WTC11 (cell line): Measurements from ENCODE around the gene RAB40B. TPM values are rescaled to one million over a fixed set of nuclear protein-coding genes. Genes with fewer than 3 reads are reported as not detected.

Experiments
- ATAC-seq: fragments of 200-7000 bp; cut with Tn5 transposase; 2 replicates; pipeline ENCODE4 v1.10.0; 2021; ENCODE audit warnings: mild to moderate bottlenecking, moderate library complexity
- CTCF ChIA-PET: fragments of 300-600 bp; sonication (Branson Sonifier 250); formaldehyde crosslinking; loops from one replicate; lab custom pipeline; 2021; ENCODE audit warnings: antibody characterized with exemption; lab: Charles Lee
- POLR2A ChIA-PET: fragments of 350-600 bp; sonication (Branson Sonifier 250); formaldehyde crosslinking; loops from one replicate; lab custom pipeline; 2021; ENCODE audit warnings: antibody characterized with exemption; lab: Charles Lee
- DNase-seq: peaks from one replicate; pipeline ENCODE4 v3.0.0; 2021; ENCODE audit warnings: low spot score
- H3K27ac Mint-ChIP-seq: 2 replicates; pipeline ENCODE4 v1.8.0; 2021; ENCODE audit warnings: mixed read lengths
- H3K27me3 Mint-ChIP-seq: 2 replicates; pipeline ENCODE4 v1.8.0; 2021; ENCODE audit warnings: low read depth, mild to moderate bottlenecking, moderate library complexity, mixed read lengths
- H3K36me3 Mint-ChIP-seq: 2 replicates; pipeline ENCODE4 v1.8.0; 2021; ENCODE audit warnings: mixed read lengths
- H3K4me1 Mint-ChIP-seq: 2 replicates; pipeline ENCODE4 v1.8.0; 2022; ENCODE audit warnings: mixed read lengths
- H3K4me3 Mint-ChIP-seq: 2 replicates; pipeline ENCODE4 v1.8.0; 2021; ENCODE audit warnings: mild to moderate bottlenecking, moderate library complexity, mixed read lengths
- H3K9me3 Mint-ChIP-seq: 2 replicates; pipeline ENCODE4 v1.8.0; 2021; ENCODE audit warnings: mixed read lengths
- CTCF ChIP-seq: fragments of 200-600 bp; IDR thresholded peaks from 2 replicates; pipeline ENCODE4 v1.8.0; 2022; ENCODE audit warnings: antibody characterized with exemption
- ELF4 ChIP-seq: sonication (generic); formaldehyde crosslinking; IDR thresholded peaks from 2 replicates; pipeline ENCODE4 v1.8.1; 2022; ENCODE audit warnings: low read depth, mild to moderate bottlenecking, moderate library complexity, missing genetic modification reagents
- EMX1 ChIP-seq: fragments of 250-450 bp; sonication (Bioruptor Pico); IDR thresholded peaks from 2 replicates; pipeline ENCODE4 v1.8.0; 2021; ENCODE audit warnings: mild to moderate bottlenecking
- ETV6 ChIP-seq: sonication (generic); formaldehyde crosslinking; IDR thresholded peaks from 2 replicates; pipeline ENCODE4 v1.8.1; 2022; ENCODE audit warnings: mild to moderate bottlenecking, missing genetic modification reagents
- GRHL2 ChIP-seq: fragments of 250-450 bp; sonication (Bioruptor Pico); IDR thresholded peaks from 2 replicates; pipeline ENCODE4 v1.8.0; 2022; ENCODE audit warnings: mild to moderate bottlenecking, moderate library complexity; ENCODE audit not compliant: insufficient replicate concordance, severe bottlenecking
- KAT7 ChIP-seq: sonication (generic); formaldehyde crosslinking; IDR thresholded peaks from 2 replicates; pipeline ENCODE4 v1.8.1; 2023; ENCODE audit warnings: missing genetic modification reagents, mild to moderate bottlenecking, borderline replicate concordance
- NFYB ChIP-seq: sonication (generic); formaldehyde crosslinking; conservative IDR thresholded peaks from 2 replicates; pipeline ENCODE4 v1.8.0; 2022; ENCODE audit warnings: low read depth, missing genetic modification reagents
- NR1H2 ChIP-seq: sonication (generic); formaldehyde crosslinking; IDR thresholded peaks from 2 replicates; pipeline ENCODE4 v1.9.0; 2021; ENCODE audit warnings: mild to moderate bottlenecking, moderate library complexity, missing genetic modification reagents
- SMAD4 ChIP-seq: sonication (generic); formaldehyde crosslinking; IDR thresholded peaks from 2 replicates; pipeline ENCODE4 v1.8.0; 2022; ENCODE audit warnings: mild to moderate bottlenecking, missing genetic modification reagents
- STAT6 ChIP-seq: sonication (generic); formaldehyde crosslinking; conservative IDR thresholded peaks from 2 replicates; pipeline ENCODE4 v1.8.1; 2023; ENCODE audit warnings: mild to moderate bottlenecking, low read depth, missing genetic modification reagents, moderate library complexity
- TCF7 ChIP-seq: sonication (generic); formaldehyde crosslinking; IDR thresholded peaks from 2 replicates; pipeline ENCODE4 v1.8.0; 2022; ENCODE audit warnings: mild to moderate bottlenecking, low read depth, missing genetic modification reagents, moderate library complexity
- TP53 ChIP-seq: sonication (generic); formaldehyde crosslinking; IDR thresholded peaks from 2 replicates; pipeline ENCODE4 v1.8.1; 2023; ENCODE audit warnings: mild to moderate bottlenecking, missing genetic modification reagents
- USF1 ChIP-seq: sonication (generic); formaldehyde crosslinking; IDR thresholded peaks from 2 replicates; pipeline ENCODE4 v1.8.0; 2022; ENCODE audit warnings: mild to moderate bottlenecking, missing genetic modification reagents
- ZBTB21 ChIP-seq: sonication (generic); formaldehyde crosslinking; IDR thresholded peaks from 2 replicates; pipeline ENCODE4 v1.8.1; 2023; ENCODE audit warnings: mild to moderate bottlenecking, missing genetic modification reagents, borderline replicate concordance
- ZNF138 ChIP-seq: sonication (generic); formaldehyde crosslinking; conservative IDR thresholded peaks from 2 replicates; pipeline ENCODE4 v1.8.1; 2022; ENCODE audit warnings: mild to moderate bottlenecking, moderate library complexity, missing genetic modification reagents
- ZNF219 ChIP-seq: sonication (generic); formaldehyde crosslinking; IDR thresholded peaks from 2 replicates; pipeline ENCODE4 v1.8.0; 2023; ENCODE audit warnings: missing genetic modification reagents, mild to moderate bottlenecking, borderline replicate concordance
- ZNF232 ChIP-seq: sonication (generic); formaldehyde crosslinking; IDR thresholded peaks from 2 replicates; pipeline ENCODE4 v1.8.0; 2022; ENCODE audit warnings: mild to moderate bottlenecking, missing genetic modification reagents
- ZNF416 ChIP-seq: fragments of 250-450 bp; sonication (Bioruptor Pico); IDR thresholded peaks from 2 replicates; pipeline ENCODE4 v1.9.0; 2021; ENCODE audit warnings: mild to moderate bottlenecking, inconsistent platforms
- ZNF423 ChIP-seq: fragments of 250-450 bp; sonication (Bioruptor Pico); IDR thresholded peaks from 2 replicates; pipeline ENCODE4 v2.1.2; 2022; ENCODE audit warnings: mild to moderate bottlenecking, moderate library complexity
- total RNA-seq: library from RNA; stranded (reverse); gene quantifications from 3 replicates; pipeline ENCODE4 v1.2.3, GENCODE V29; 2021
- TF ChIP-seq, protein P1 (sequence below): sonication (generic); formaldehyde crosslinking; conservative IDR thresholded peaks from 2 replicates; pipeline ENCODE4 v1.8.1; 2022; ENCODE audit warnings: mild to moderate bottlenecking, missing genetic modification reagents
- TF ChIP-seq, protein P2 (sequence below): sonication (generic); formaldehyde crosslinking; IDR thresholded peaks from 2 replicates; pipeline ENCODE4 v1.8.1; 2023; ENCODE audit warnings: mild to moderate bottlenecking, missing genetic modification reagents, moderate library complexity
- TF ChIP-seq, protein P3 (sequence below): sonication (generic); formaldehyde crosslinking; IDR thresholded peaks from 2 replicates; pipeline ENCODE4 v1.8.0; 2022; ENCODE audit warnings: mild to moderate bottlenecking, missing genetic modification reagents
- TF ChIP-seq, protein P4 (sequence below): fragments of 250-450 bp; sonication (Bioruptor Pico); IDR thresholded peaks from 2 replicates; pipeline ENCODE4 v1.9.0; 2021; ENCODE audit warnings: mild to moderate bottlenecking
- TF ChIP-seq, protein P5 (sequence below): sonication (generic); formaldehyde crosslinking; IDR thresholded peaks from 2 replicates; pipeline ENCODE4 v1.8.0; 2022; ENCODE audit warnings: mild to moderate bottlenecking, missing genetic modification reagents

RAB40B gene
- total RNA-seq, 1 experiment from 2014 or later: 3.1 TPM

GRCh38 chr17:82679586-82680465, 18.7 kb downstream of the RAB40B start (continued):
- TF ChIP-seq SMAD4 (CRISPR knock-in tag): no peak
- TF ChIP-seq ZNF219: no peak
- TF ChIP-seq ZNF423 (CRISPR knock-in tag): no peak
- no peak for TF ChIP-seq ZNF416 (CRISPR knock-in tag)
- no peak for TF ChIP-seq TP53 (CRISPR knock-in tag)
- TF ChIP-seq TCF7 (CRISPR knock-in tag): no peak
- TF ChIP-seq, protein P1, sequence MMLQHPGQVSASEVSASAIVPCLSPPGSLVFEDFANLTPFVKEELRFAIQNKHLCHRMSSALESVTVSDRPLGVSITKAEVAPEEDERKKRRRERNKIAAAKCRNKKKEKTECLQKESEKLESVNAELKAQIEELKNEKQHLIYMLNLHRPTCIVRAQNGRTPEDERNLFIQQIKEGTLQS (CRISPR knock-in tag): no peak
- TF ChIP-seq, protein P2, sequence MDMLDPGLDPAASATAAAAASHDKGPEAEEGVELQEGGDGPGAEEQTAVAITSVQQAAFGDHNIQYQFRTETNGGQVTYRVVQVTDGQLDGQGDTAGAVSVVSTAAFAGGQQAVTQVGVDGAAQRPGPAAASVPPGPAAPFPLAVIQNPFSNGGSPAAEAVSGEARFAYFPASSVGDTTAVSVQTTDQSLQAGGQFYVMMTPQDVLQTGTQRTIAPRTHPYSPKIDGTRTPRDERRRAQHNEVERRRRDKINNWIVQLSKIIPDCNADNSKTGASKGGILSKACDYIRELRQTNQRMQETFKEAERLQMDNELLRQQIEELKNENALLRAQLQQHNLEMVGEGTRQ (CRISPR knock-in tag): no peak
- no peak for TF ChIP-seq ZNF138
- no peak for TF ChIP-seq ZNF232 (CRISPR knock-in tag)

GRCh38 chr17:82678265-82678891, 20.1 kb downstream of the RAB40B start:
- no peaks in the 10 kb centered on the region for H3K36me3 Mint-ChIP-seq
- TF ChIP-seq CTCF (no peak), NR1H2 (CRISPR knock-in tag) (no peak), ZBTB21 (CRISPR knock-in tag) (no peak), ZNF219 (no peak)
- CTCF ChIA-PET: interaction anchor here (0.7 kb wide), 1 partner anchor 399 kb away, joined by 5 read pairs; no protein-coding TSS in a partner anchor
- no peak for DNase-seq
- no peak overlapping the region for H3K27ac Mint-ChIP-seq
- no peak overlapping the region for H3K4me3 Mint-ChIP-seq
- ATAC-seq: no peak
- H3K9me3 Mint-ChIP-seq: peaks cover 14% of the 10 kb centered on the region
- H3K4me1 Mint-ChIP-seq: no peaks in the 10 kb centered on the region
- POLR2A ChIA-PET: no interaction called here
- H3K27me3 Mint-ChIP-seq: no peaks in the 10 kb centered on the region; the same call in 1 of the 2 replicates

DNA sequence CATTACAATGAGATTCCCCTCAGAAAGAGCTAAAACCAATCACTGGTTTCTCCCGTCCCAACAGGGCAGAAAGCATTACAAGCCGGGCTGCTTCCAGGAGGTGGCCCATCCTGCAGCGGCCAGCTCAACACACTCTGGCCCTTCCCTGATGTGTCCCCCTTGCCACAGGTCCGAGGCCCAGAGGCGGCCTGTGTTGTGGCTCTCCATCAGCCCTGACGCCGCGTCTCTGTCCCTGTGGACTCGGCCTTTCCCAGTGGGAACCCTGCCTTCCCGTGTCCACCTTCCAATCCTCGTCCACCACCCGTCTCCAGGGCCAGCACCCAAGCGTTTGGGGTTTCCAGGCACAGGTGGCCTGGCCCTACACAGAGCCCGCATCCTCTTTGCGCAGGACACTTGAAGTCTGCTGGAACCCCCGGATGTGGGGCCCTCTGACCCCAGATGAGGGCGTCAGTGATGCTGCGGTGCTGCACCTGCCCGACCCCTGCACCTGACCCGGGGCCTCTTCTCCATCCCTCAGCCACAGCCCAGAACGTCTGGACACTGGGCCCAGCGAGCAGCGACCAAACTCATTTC, 21.1 kb downstream of the RAB40B start:
- ChIA-PET CTCF (interaction anchor here (1.2 kb wide), 1 partner anchor 9 kb away, joined by 4 read pairs; no protein-coding TSS in a partner anchor), POLR2A (no interaction called here)
- ATAC-seq: no peak
- TF ChIP-seq EMX1 (CRISPR knock-in tag) (no peak), ETV6 (CRISPR knock-in tag) (no peak), USF1 (CRISPR knock-in tag) (no peak), KAT7 (CRISPR knock-in tag) (no peak), GRHL2 (CRISPR knock-in tag) (no peak), ELF4 (CRISPR knock-in tag) (no peak), STAT6 (CRISPR knock-in tag) (no peak), ZNF416 (CRISPR knock-in tag) (no peak), NFYB (no peak)
- TF ChIP-seq, protein P3, sequence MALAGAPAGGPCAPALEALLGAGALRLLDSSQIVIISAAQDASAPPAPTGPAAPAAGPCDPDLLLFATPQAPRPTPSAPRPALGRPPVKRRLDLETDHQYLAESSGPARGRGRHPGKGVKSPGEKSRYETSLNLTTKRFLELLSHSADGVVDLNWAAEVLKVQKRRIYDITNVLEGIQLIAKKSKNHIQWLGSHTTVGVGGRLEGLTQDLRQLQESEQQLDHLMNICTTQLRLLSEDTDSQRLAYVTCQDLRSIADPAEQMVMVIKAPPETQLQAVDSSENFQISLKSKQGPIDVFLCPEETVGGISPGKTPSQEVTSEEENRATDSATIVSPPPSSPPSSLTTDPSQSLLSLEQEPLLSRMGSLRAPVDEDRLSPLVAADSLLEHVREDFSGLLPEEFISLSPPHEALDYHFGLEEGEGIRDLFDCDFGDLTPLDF (CRISPR knock-in tag): no peak
- TF ChIP-seq, protein P4, sequence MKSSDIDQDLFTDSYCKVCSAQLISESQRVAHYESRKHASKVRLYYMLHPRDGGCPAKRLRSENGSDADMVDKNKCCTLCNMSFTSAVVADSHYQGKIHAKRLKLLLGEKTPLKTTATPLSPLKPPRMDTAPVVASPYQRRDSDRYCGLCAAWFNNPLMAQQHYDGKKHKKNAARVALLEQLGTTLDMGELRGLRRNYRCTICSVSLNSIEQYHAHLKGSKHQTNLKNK (CRISPR knock-in tag): no peak
- TF ChIP-seq, protein P5, sequence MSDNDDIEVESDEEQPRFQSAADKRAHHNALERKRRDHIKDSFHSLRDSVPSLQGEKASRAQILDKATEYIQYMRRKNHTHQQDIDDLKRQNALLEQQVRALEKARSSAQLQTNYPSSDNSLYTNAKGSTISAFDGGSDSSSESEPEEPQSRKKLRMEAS (CRISPR knock-in tag): no peak

More for the DNA sequence above, 21.1 kb downstream of the RAB40B start:
- no peak overlapping the region for H3K4me3 Mint-ChIP-seq
- no peaks in the 10 kb centered on the region for H3K36me3 Mint-ChIP-seq
- no peak overlapping the region for H3K27ac Mint-ChIP-seq
- no peaks in the 10 kb centered on the region; the same call in 1 of the 2 replicates for H3K27me3 Mint-ChIP-seq
- peaks cover 16% of the 10 kb centered on the region for H3K9me3 Mint-ChIP-seq
- DNase-seq: no peak
- no peaks in the 10 kb centered on the region for H3K4me1 Mint-ChIP-seq
